ENCODE data around the gene ROR2. TPM values are rescaled to one million over a fixed set of nuclear protein-coding genes. Genes with fewer than 3 reads are reported as not detected.

The ROR2 gene
- total and polyA plus RNA-seq, 2 experiments from 2014 or later: 8.1 to 18.8 TPM

GRCh38 chr9:91640428-91640827, 309.6 kb downstream of the ROR2 start:
- H3K27me3 ChIP-seq (ENCODE audit: insufficient read depth): no peaks in the 10 kb centered on the region
- H2AFZ ChIP-seq: no peak overlapping the region
- Mint-ChIP-seq H3K4me1 (no peaks in the 10 kb centered on the region), H3K27me3 (ENCODE audit: insufficient read depth, low read depth, poor library complexity) (peaks cover 1% of the 10 kb centered on the region), H3K36me3 (ENCODE audit: low read depth) (no peaks in the 10 kb centered on the region), H3K9me3 (peaks cover 4% of the 10 kb centered on the region; the same call in 1 of the 3 replicates), H3K4me3 (no peak overlapping the region), H3K27ac (no peak overlapping the region)
- H3F3A ChIP-seq (replicated peaks; ENCODE audit: low read depth): no peaks in the 10 kb centered on the region
- no peak overlapping the region for H3K27ac ChIP-seq (ENCODE audit: low read depth)
- no peaks in the 10 kb centered on the region; the same call in 1 of the 2 replicates for H3K9me2 ChIP-seq (ENCODE audit: insufficient read depth)
- DNase-seq (ENCODE audit: low spot score) (no peak), ATAC-seq (no peak)
- H4K20me1 ChIP-seq (replicated peaks; ENCODE audit: insufficient read depth): no peaks in the 10 kb centered on the region
- no peak for TF ChIP-seq ZNF114 (CRISPR knock-in tag; IDR thresholded peaks at IDR 0.05)
- H3K79me2 ChIP-seq (replicated peaks; ENCODE audit: insufficient read depth): no peaks in the 10 kb centered on the region
- no peaks in the 10 kb centered on the region for H3K4me1 ChIP-seq (ENCODE audit: insufficient read depth)
- H3K4me2 ChIP-seq: no peak overlapping the region
- H3K4me3 ChIP-seq: no peak overlapping the region
- H3K36me3 ChIP-seq (ENCODE audit: insufficient read depth): no peaks in the 10 kb centered on the region

GRCh38 chr9:91639054-91639453, 311.0 kb downstream of the ROR2 start:
- Histone ChIP-seq H3K79me2 (replicated peaks; ENCODE audit: insufficient read depth) (no peaks in the 10 kb centered on the region), H3K4me2 (no peak overlapping the region), H3F3A (replicated peaks; ENCODE audit: low read depth) (no peaks in the 10 kb centered on the region), H3K9me2 (ENCODE audit: insufficient read depth) (no peaks in the 10 kb centered on the region; the same call in 1 of the 2 replicates), H3K36me3 (ENCODE audit: insufficient read depth) (no peaks in the 10 kb centered on the region), H4K20me1 (replicated peaks; ENCODE audit: insufficient read depth) (no peaks in the 10 kb centered on the region), H3K27ac (ENCODE audit: low read depth) (no peak overlapping the region), H3K27me3 (ENCODE audit: insufficient read depth) (no peaks in the 10 kb centered on the region), H3K4me3 (no peak overlapping the region), H2AFZ (no peak overlapping the region), H3K4me1 (ENCODE audit: insufficient read depth) (no peaks in the 10 kb centered on the region)
- no peak for ATAC-seq
- H3K36me3 Mint-ChIP-seq (ENCODE audit: low read depth): no peaks in the 10 kb centered on the region
- H3K27ac Mint-ChIP-seq: no peak overlapping the region
- peaks cover 4% of the 10 kb centered on the region; the same call in 2 of the 3 replicates for H3K9me3 Mint-ChIP-seq
- no peak for DNase-seq (ENCODE audit: low spot score)
- peaks cover 1% of the 10 kb centered on the region for H3K27me3 Mint-ChIP-seq (ENCODE audit: insufficient read depth, low read depth, poor library complexity)
- H3K4me3 Mint-ChIP-seq: no peak overlapping the region
- H3K4me1 Mint-ChIP-seq: no peaks in the 10 kb centered on the region
- TF ChIP-seq, protein P1, sequence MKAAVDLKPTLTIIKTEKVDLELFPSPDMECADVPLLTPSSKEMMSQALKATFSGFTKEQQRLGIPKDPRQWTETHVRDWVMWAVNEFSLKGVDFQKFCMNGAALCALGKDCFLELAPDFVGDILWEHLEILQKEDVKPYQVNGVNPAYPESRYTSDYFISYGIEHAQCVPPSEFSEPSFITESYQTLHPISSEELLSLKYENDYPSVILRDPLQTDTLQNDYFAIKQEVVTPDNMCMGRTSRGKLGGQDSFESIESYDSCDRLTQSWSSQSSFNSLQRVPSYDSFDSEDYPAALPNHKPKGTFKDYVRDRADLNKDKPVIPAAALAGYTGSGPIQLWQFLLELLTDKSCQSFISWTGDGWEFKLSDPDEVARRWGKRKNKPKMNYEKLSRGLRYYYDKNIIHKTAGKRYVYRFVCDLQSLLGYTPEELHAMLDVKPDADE (IDR thresholded peaks at IDR 0.05): no peak
- TF ChIP-seq ZNF114 (CRISPR knock-in tag; IDR thresholded peaks at IDR 0.05): no peak
- no peak for TF ChIP-seq EZH2 (IDR thresholded peaks at IDR 0.05; ENCODE audit: low read depth, unreplicated experiment)
- TF ChIP-seq EZH2phosphoT487 (IDR thresholded peaks at IDR 0.05; ENCODE audit: unreplicated experiment): no peak
- TF ChIP-seq STAT1 (IDR thresholded peaks at IDR 0.05; ENCODE audit: unreplicated experiment): no peak
- TF ChIP-seq, protein P2, sequence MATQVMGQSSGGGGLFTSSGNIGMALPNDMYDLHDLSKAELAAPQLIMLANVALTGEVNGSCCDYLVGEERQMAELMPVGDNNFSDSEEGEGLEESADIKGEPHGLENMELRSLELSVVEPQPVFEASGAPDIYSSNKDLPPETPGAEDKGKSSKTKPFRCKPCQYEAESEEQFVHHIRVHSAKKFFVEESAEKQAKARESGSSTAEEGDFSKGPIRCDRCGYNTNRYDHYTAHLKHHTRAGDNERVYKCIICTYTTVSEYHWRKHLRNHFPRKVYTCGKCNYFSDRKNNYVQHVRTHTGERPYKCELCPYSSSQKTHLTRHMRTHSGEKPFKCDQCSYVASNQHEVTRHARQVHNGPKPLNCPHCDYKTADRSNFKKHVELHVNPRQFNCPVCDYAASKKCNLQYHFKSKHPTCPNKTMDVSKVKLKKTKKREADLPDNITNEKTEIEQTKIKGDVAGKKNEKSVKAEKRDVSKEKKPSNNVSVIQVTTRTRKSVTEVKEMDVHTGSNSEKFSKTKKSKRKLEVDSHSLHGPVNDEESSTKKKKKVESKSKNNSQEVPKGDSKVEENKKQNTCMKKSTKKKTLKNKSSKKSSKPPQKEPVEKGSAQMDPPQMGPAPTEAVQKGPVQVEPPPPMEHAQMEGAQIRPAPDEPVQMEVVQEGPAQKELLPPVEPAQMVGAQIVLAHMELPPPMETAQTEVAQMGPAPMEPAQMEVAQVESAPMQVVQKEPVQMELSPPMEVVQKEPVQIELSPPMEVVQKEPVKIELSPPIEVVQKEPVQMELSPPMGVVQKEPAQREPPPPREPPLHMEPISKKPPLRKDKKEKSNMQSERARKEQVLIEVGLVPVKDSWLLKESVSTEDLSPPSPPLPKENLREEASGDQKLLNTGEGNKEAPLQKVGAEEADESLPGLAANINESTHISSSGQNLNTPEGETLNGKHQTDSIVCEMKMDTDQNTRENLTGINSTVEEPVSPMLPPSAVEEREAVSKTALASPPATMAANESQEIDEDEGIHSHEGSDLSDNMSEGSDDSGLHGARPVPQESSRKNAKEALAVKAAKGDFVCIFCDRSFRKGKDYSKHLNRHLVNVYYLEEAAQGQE (IDR thresholded peaks at IDR 0.05; ENCODE audit: unreplicated experiment): no peak
- TF ChIP-seq CTCF (conservative IDR thresholded peaks at IDR 0.05; ENCODE audit: low read depth in 2 of 2): no peak
- no peak for TF ChIP-seq POLR2AphosphoS5 (IDR thresholded peaks at IDR 0.05; ENCODE audit: low read depth)
- no peak for TF ChIP-seq CREB1 (CRISPR knock-in tag; IDR thresholded peaks at IDR 0.05; ENCODE audit: low read depth)
- TF ChIP-seq ZNF331 (CRISPR knock-in tag; IDR thresholded peaks at IDR 0.05; ENCODE audit: low read depth): no peak
- no peak for TF ChIP-seq NANOG (IDR thresholded peaks at IDR 0.05; ENCODE audit: borderline replicate concordance)
- TF ChIP-seq JUNB (IDR thresholded peaks at IDR 0.05; ENCODE audit: unreplicated experiment): no peak

Measured in GM23338 (cell line).